ENCODE data around the gene ATP1B1. TPM values are rescaled to one million over a fixed set of nuclear protein-coding genes. Genes with fewer than 3 reads are reported as not detected.

Gene ATP1B1
- total and polyA plus RNA-seq, 2 of the 13 experiments (the other 11 are each of a cell fraction or from before 2014, with no cell fraction given), result 134 to 135 TPM

- Histone ChIP-seq H3K4me2 (ENCODE audit: low read depth, low read length) (no peak overlapping the region), H3K9ac (ENCODE audit: insufficient read depth, low read depth, low read length) (no peak overlapping the region), H3K36me3 (replicated peaks in 1 of 2; ENCODE audit: control insufficient read depth in 1 of 2, insufficient read depth in 2 of 2, low read length in 2 of 2) (no peaks in the 10 kb centered on the region), H3K4me3 (replicated peaks in 1 of 3; ENCODE audit: insufficient read depth in 1 of 3, low read depth in 2 of 3, low read length in 3 of 3) (no peak overlapping the region), H3K27ac (ENCODE audit: extremely low read length, insufficient read depth, low read length) (no peak overlapping the region), H4K20me1 (ENCODE audit: insufficient read depth, low read length) (no peaks in the 10 kb centered on the region), H3K9me3 (ENCODE audit: low read length) (no peaks in the 10 kb centered on the region), H3K27me3 (ENCODE audit: control insufficient read depth in 1 of 2, insufficient read depth in 2 of 2, low read length in 2 of 2) (no peaks in the 10 kb centered on the region), H3K79me2 (ENCODE audit: insufficient read depth, low read length) (no peaks in the 10 kb centered on the region), H2AFZ (ENCODE audit: low read length) (no peak overlapping the region), H3K4me1 (ENCODE audit: insufficient read depth, low read length) (no peaks in the 10 kb centered on the region)
- no TSS peak for BruUV-seq (replicated peaks)
- in situ Hi-C loops (cut with HindIII; ENCODE audit: extremely low pct_ligation_motif_present, low pct_unique_long_range_greater_than_20kb) (no loop called here), intact Hi-C loops (cut with micrococcal nuclease; ENCODE audit: unreplicated experiment) (no loop called here)
- CTCF ChIA-PET (ENCODE audit: low intra/inter-chr PET ratio, low total read pairs), result no interaction called here
- ATAC-seq, result no peak
- no peak for DNase-seq (ENCODE audit: low spot score)
- POLR2A ChIA-PET, result no interaction called here
- whole genome bisulfite sequencing (ENCODE audit: low lambda C conversion rate), result 36% methylated on average over 6 of the region's 6 CpGs
- no peak for FAIRE-seq
- TF ChIP-seq POGK (CRISPR knock-in tag; conservative IDR thresholded peaks at IDR 0.05), result no peak
- TF ChIP-seq MED13 (CRISPR knock-in tag; IDR thresholded peaks at IDR 0.05), result no peak
- no peak for TF ChIP-seq HNRNPUL1 (IDR thresholded peaks at IDR 0.05; ENCODE audit: low read depth, low read length)
- no peak for TF ChIP-seq KIAA2018 (CRISPR knock-in tag; IDR thresholded peaks at IDR 0.05; ENCODE audit: borderline replicate concordance)
Measured at GRCh38 chr1:169072945-169073725, 33.4 kb upstream of the ATP1B1 start.
